Measurements from ENCODE around the gene ITIH2.
"Not testable (repeated sequence)": the region's sequence is repeated elsewhere in the genome, so short reads cannot be mapped to it uniquely, and the experiment has no call there.

Gene ITIH2

DNA sequence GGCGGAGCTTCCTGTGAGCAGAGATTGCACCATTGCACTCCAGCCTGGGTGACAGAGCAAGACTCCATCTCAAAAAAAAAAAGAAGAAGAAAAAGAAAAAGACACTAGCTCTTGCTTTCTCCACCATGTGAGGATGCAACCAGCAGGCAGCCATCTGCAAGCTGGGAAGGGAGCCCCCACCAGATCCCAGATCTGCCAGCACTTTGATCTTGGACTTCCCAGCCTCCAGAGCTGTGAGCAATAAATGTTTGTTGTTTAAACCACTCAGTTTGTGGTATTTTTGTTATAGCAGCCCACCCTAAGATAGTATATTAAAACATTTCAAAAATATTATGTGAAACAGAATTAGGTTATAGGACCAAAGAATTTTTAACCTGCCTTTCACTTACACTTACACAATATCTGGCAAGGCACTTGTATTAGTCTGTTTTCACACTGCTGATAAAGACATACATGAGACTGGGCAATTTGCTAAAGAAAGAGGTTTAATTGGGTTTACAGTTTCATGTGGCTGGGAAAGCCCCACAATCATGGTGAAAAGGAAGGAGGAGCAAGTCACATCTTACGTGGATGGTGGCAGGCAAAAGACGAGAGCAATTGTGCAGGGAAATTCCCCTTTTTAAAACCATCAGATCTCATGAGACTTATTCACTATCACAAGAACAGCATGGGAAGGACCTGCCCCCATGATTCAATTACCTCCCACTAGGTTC is 12.1 kb upstream of the ITIH2 start:
- not testable (repeated sequence) for FAIRE-seq

DNA sequence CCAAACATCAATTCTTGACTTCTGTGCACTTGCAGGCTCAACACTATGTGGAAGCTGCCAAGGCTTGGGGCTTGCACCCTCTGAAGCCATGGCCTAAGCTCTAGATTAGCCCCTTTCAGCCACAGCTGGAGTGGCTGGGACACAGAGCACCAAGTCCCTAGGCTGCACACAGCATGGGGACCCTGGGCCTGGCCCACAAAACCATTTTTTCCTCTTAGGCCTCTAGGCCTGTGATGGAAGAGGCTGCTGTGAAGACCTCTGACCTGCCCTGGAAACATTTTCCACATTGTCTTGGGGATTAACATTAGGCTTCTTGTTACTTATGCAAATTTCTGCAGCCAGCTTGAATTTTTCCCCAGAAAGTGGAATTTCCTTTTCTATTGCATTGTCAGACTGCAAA is 10.7 kb upstream of the ITIH2 start:
- DNase-seq (ENCODE audit: extremely low spot score, insufficient read length, low read depth); FAIRE-seq: not testable (repeated sequence)

More for the DNA sequence above, 12.1 kb upstream of the ITIH2 start:
- not testable (repeated sequence) for DNase-seq (ENCODE audit: extremely low spot score, insufficient read length, low read depth)

DNA sequence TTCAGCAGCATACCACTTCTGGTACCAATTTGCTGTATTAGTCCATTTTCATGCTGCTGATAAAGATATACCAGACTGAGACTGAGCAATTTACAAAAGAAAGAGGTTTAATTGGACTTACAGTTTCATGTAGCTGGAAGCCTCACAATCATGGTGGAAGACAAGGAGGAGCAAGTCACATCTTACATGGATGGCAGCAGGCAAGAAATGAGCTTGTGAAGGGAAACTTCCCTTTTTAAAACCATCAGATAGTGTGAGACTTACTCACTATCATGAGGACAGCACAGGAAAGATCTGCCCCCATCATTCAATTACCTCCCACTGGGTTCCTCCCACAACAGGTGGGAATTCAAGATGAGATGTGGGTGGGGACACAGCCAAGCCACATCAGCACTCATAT is 9.9 kb upstream of the ITIH2 start:
- not testable (repeated sequence) for DNase-seq (ENCODE audit: extremely low spot score, insufficient read length, low read depth); FAIRE-seq

DNA sequence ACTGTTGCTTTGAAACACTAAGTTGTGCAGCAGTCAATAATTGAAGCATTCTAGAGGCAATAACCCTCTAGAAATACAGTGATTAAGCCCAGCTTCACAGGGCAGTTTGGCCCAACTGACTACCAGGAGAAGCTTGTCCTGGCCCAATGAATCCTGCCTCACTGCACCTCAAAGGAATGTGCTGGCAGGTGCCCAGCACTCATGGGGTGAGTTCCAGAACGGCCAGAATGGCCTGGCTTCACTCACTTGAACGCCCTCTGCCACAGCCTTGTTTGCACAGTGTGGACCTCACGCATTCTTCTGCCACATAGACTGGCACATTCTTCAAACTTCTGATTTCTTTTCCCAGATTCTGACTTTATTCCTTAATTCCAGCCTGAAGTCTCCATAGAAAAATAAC is 6.6 kb upstream of the ITIH2 start:
- FAIRE-seq (no peak), DNase-seq (ENCODE audit: extremely low spot score, insufficient read length, low read depth) (no peak)

DNA sequence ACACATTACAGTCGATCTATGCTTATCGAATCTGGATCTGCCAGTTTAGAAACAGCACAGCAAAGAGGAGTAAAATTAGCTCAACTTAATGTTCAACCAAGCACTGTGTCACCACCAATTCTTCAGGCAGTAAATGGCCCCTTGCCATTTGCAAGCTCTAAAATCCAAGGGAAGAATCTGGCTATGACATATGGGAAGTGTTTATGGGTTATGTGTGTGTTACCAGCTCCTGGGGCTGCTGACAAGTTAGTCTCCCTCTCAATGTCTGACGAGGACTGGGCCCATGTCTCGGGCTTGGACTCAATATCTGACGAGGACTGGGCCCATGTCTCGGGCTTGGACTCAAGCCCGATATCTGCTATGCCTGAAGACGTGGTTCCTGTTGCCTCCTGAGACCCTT is 5.7 kb upstream of the ITIH2 start:
- DNase-seq (ENCODE audit: extremely low spot score, insufficient read length, low read depth): no peak
- FAIRE-seq: no peak

DNA sequence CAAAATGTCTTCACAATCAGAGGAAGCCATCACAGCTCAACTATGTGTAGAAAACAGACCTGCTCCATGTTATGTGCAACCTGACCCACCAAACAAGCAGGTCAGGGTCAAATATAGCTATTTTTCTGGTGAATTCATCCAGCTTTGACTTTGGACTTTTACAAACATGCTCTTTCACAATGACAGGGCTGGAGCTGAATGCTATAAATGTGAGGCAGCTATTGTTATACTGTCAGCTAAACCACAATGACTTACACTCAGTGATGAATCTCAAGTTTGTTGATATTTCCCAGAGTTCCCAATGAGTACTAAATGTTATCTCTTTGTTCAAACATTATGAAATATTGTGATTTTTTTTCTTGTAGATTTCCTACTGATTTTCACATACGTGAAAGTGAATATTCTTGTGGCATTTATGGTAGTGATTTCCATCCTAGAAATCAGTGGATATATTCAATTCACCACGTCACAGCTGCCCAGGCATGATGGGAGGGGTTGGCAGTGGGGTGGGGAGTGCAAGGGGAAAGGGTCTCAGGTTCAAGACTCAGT is 2.5 kb upstream of the ITIH2 start:
- FAIRE-seq: no peak
- no peak for DNase-seq (ENCODE audit: extremely low spot score, insufficient read length, low read depth)

DNA sequence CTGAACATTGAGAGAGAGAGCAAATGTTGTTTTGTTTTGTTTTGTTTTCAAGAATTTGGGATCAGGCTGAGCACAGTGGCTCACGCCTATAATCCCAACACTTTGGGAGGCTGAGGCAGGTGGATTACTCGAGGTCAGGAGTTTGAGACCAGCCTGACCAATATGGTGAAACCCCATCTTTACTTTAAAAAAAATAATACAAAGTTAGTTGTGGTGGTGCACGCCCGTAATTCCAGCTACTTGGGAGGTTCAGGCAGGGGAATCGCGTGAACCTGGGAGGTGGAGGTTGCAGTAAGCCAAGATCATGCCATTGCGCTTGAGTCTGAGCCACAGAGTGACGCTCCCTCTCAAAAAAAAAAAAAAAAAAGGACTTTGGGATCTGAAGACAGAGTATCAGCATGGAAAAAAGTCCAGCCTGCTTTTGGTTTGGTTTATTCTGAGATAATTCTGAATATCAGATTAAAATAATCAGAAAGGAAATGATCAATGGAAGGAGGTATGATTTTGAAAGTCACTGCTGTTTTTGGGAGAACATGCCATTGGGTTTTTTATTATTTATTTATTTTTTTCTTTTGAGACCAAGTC is 1.9 kb upstream of the ITIH2 start:
- no peak for FAIRE-seq
- DNase-seq (ENCODE audit: extremely low spot score, insufficient read length, low read depth): no peak

DNA sequence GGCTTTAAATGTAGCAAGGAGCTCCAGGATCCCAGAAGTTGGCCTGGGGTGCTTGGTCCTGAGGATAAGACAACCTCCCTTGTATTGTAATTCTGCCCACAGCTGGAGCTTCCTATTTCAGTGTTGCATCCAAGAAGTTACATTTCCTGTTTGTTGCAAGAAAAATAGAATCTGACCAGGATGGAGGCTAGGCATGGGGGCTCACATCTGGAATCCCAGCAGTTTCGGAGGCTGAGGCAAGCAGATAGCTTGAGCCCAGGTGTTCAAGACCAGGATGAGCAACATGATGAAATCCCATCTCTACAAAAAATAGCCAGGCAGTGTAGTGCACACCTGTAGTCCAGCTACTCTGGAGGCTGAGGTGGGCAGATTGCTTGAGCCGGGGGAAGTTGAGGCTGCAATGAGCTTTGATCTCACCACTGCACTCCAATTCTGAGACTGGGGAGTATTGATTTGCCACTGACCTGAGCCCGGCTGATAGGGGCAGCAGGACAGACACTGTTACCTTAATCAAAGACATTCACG is 766 bp upstream of the ITIH2 start:
- DNase-seq (ENCODE audit: extremely low spot score, insufficient read length, low read depth): no peak
- no peak for FAIRE-seq

DNA sequence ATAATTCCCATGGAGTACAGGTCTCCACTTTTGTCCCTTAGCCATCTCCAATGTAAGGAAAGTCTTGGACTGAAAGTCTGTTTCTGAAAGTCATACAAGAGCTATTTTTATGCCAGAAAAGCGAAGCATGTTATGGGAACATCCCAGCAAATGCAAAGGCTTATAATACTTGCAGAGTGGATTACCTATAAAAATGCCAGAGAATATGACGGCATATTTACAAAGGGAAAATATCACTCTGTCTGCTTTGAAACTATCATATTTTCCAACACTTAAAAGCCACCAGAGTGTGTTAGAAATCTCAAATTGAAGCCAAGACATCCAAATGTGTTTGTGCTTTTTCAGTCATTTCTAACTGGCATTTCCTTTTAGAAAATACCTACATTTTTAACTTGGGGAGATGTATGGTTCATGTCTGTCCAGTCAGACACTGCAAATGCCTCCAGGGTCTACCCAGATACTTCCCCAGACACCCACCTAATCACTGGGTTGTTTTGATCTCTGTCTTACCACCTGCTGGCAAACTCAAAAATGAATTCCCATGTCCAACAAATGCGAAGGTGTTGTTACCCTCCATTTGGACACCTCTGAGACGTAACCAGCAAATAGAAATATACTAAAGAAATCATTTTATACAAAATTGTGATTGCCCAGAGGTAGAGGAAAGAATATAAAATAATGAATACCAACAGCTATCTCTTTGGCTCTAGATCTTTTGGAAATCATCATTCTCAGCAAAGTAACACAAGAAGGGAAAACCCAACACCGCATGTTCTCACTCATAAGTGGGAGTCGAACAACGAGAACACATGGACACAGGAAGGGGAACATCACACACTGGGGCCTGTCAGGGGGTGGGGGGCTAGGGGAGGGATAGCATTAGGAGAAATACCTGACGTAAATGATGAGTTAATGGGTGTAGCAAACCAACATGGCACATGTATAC is 1.2 kb downstream of the ITIH2 start:
- FAIRE-seq: no peak
- DNase-seq (ENCODE audit: extremely low spot score, insufficient read length, low read depth): no peak

DNA sequence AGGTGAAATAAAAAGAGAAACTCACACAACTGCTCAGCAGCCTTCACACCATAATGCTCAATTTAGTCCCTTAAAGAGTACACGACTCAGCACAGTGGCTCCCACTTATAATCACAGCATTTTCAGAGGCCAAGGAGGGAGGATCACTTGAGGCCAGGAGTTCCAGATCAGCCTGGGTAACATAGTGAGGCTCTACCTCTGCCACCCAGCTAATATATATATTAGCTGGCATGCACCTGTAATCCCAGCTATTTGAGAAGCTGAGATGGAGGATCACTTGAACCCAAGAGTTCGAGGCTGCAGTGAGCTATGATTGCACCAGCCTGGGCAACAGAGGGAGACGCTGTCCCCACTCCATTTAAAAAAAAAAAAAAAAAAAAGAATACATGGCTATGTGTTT is 2.2 kb downstream of the ITIH2 start:
- FAIRE-seq (no peak), DNase-seq (ENCODE audit: extremely low spot score, insufficient read length, low read depth) (no peak)

DNA sequence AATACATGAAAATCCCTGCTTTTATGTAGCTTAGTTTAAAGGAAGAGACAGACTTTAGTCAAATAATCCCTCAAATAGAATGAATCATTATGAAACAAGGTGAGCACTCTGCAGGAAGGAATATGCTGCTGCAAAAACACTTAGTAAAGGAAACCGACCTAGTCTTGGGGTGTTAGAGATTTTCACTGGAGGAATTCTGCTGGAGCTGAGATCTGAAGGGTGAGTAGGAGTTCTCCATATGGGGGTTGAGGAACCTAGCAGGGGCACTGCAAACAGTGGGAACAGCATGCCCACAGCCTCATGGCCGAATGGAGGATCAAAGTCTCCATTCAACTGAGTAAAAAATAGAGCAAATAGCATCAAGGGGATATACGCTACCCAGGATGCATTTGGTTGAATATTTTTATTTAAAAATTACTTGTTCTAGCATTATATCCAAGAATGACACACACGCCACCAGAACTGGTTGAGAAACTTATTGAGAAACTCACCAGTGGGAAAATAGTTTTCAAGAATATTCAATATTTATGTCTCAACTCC is 3.5 kb downstream of the ITIH2 start:
- FAIRE-seq (no peak), DNase-seq (ENCODE audit: extremely low spot score, insufficient read length, low read depth) (no peak)

DNA sequence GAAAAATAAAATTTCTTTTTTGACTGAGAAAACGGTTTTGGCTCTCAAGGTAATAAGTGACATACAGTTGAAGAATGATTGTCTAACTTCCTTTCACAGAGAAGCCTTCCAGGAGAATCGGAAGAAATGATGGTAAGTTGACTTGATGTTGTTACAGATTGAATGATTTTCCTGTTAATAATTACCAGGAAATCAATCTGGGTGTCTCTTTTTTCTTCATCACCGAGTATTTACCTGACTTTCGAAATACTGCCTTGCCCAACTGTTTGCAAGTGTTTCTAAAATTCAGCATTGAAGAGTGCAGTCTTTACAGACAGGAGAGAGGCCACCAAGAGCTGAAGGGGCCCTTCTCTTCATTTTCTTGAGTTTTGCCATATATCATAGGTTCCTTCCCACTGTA is 4.0 kb downstream of the ITIH2 start:
- FAIRE-seq: no peak
- no peak for DNase-seq (ENCODE audit: extremely low spot score, insufficient read length, low read depth)

DNA sequence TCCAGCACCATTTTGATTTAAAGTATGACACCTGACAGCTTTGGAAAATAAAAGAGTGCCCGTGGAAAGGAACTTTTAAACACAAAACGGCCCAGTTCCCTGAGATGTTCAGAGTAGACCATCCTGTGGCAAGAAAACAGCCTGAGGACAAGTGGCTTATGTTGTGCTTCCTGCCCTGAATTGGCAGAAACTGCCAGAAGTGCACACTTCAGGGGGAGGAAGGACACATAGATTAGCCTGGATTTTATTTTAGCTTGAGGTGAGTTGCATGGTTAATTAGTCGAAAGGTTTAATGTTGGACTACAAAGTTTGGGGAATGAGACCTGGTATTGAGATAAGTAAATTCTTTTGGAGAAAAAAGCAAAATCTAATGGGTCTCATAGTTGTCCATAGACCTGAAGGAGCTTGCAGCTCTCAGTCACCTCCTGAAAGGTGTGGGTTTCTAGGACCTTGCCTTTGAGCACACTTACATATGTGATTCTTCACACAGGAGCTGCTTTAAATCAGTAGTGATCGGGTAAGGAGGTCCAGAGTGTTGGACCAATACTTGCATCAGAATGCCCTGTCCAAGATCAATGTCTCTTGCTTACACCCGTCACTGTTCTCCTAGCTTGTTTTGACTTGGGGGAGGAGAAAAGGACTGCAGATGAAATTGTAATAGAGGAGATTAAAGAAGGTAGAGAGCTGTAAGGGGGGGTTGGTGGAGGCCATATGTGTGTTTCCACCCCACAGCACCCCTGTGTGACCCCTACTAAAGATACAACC is 4.9 kb downstream of the ITIH2 start:
- FAIRE-seq (no peak), DNase-seq (ENCODE audit: extremely low spot score, insufficient read length, low read depth) (no peak)

DNA sequence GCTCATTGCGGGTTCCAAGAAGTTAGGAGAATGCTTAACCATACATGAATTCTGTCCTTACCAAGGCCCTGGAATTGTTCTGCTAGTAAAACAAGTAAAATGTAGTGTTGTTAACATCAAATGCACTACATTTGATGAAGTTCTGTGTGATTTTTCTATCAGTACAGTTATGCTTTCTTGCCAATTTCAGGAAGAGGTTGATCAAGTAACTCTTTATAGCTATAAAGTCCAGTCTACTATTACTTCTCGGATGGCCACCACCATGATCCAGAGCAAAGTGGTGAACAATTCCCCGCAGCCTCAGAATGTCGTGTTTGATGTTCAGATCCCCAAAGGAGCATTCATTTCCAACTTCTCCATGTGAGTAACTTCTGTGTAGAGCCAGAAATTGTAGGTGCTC is 5.7 kb downstream of the ITIH2 start:
- no peak for FAIRE-seq
- DNase-seq (ENCODE audit: extremely low spot score, insufficient read length, low read depth): no peak

DNA sequence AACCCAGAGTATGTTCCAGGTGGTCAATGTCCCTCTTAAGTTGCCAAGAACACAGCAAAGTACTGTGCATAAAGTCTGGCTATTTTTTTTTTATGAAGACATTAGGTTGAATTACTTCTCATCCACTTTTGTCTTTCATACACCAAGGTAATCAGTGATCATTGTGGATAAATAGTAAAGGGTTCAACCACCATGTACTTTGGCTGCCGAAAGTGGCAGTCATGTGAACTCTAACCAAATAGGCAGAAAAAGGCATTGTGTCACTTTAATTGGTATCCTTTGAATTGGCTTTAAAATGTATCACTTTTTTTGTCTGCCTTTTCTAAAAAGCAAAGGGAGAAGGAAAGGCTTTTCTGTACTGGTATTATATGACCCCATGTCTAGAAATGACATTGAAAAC is 7.3 kb downstream of the ITIH2 start:
- no peak for DNase-seq (ENCODE audit: extremely low spot score, insufficient read length, low read depth)
- no peak for FAIRE-seq

DNA sequence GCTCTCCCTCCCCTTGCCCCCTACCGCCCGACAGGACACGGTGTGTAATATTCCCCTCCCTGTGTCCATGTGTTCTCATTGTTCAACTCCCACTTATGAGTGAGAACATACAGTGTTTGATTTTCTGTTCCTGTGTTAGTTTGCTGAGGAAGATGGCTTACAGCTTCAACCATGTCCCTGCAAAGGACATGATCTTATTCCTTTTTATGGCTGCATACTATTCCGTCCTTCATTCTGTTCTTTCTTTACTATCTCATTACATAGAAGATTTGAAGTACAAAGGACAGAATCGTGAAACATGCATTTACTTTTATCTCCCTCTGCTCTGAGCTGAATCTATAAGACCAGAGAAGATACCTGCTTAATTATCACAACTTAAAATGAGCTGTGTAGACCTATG is 8.0 kb downstream of the ITIH2 start:
- DNase-seq (ENCODE audit: extremely low spot score, insufficient read length, low read depth); FAIRE-seq: not testable (repeated sequence)

DNA sequence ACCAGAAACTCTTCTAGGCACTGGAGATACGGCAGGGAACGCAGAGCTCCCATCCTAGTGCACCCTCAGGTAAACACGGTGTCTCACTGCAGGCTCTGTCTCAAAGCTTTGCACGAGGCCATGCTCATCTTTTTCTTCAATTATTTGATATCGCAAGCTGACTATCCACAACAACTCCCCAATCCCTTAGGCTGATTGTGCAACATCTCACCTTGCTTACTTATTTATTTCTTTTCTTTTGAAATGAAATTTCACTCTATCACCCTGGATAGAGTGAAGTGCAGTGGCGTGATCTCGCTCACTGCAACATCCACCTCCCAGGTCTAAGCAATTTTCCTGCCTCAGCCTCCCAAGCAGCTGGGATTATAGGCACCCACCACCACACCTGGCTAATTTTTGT is 12.4 kb downstream of the ITIH2 start:
- FAIRE-seq (no peak), DNase-seq (ENCODE audit: extremely low spot score, insufficient read length, low read depth) (no peak)

DNA sequence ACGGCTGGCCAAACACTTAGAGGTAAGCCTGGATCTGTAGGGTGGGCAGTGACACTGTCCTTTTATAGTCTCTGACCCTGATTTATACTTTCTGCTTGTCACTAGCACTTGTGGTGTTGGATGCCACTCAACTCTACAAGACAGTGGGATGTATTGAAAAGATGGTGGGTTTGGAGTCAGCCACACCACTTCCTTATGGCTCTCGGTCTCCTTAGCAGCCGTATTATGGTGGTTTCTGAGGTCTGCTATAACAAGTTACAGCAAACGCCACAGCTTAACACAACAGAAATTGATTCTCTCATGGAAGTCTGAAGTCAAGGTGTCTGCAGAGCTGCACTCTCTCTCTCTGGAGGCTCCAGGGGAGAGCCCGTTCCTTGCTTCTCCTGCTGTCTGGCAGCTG is 14.7 kb downstream of the ITIH2 start:
- no peak for DNase-seq (ENCODE audit: extremely low spot score, insufficient read length, low read depth)
- FAIRE-seq: no peak

DNA sequence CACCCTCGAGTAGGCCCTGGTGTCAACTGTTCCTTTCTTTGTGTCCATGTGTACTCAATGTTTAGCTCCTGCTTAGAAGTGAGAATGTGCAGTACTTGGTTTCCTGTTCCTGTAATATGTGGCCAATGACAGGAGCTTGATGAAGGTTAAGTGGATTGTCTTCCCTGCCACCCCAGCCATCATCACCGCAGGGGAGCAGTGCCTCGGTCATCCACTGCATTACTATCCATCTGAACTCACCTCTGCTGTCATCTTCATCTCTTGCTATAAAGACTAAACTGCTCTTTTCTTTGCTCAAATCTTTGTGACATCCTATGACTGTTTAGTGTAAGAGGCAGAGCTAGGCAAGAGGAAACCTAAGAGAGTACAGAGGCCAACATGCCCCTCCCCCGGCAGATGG is 15.6 kb downstream of the ITIH2 start:
- FAIRE-seq: no peak

More for the DNA sequence above, 15.6 kb downstream of the ITIH2 start:
- DNase-seq (ENCODE audit: extremely low spot score, insufficient read length, low read depth): no peak

All from GM18507 (cell line).